Measurements from ENCODE around the gene ARHGAP26.

ARHGAP26 gene

GRCh38 chr5:143216211-143216610 lies 446.0 kb downstream of the ARHGAP26 start:
- DNase-seq (ENCODE audit: low spot score) = no peak

GRCh38 chr5:143217065-143217803 lies 447.1 kb downstream of the ARHGAP26 start:
- DNase-seq (ENCODE audit: low spot score) = peak; percentile 36
- ChIA-PET POLR2A (ENCODE audit: low non-redundant PET) (no interaction called here), CTCF (interaction anchor here (1.0 kb wide), 1 partner anchor 9 kb away, joined by 4 read pairs; no protein-coding TSS in a partner anchor)
- peak overlapping the region; percentile 27; the same call in 1 of the 2 replicates for H3K27ac ChIP-seq
- no peak for TF ChIP-seq CTCF (conservative IDR thresholded peaks at IDR 0.05; ENCODE audit: low read depth)

More at GRCh38 chr5:143216211-143216610, 446.0 kb downstream of the ARHGAP26 start:
- H3K27ac ChIP-seq = no peak overlapping the region
- POLR2A ChIA-PET (ENCODE audit: low non-redundant PET) = no interaction called here
- no peak for TF ChIP-seq CTCF (conservative IDR thresholded peaks at IDR 0.05; ENCODE audit: low read depth)
- CTCF ChIA-PET = interaction anchor here (0.6 to 1.1 kb wide), 2 partner anchors 13 to 84 kb away, joined by 3 read pairs; no protein-coding TSS in a partner anchor

DNA sequence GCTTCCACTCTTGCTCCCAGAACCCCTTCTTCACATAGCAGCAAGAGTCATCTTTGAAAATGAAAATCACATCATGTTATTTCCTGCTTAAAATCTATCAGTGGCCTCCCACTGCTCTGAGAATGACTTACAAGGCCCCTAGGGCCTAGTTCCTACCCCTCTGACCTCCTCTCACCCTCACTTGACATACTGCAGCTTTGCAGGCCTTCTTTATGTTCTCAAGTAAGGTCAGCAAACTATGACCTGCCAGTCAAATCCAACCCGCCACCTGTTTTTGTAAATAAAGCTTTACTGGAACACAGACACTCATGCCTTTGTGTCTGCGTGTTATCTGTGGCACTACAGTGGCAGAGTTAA lies 447.6 kb downstream of the ARHGAP26 start:
- H3K27ac ChIP-seq = peak overlapping the region; percentile 27; the same call in 1 of the 2 replicates
- ChIA-PET POLR2A (ENCODE audit: low non-redundant PET) (no interaction called here), CTCF (interaction anchor here (1.0 kb wide), 1 partner anchor 9 kb away, joined by 4 read pairs; no protein-coding TSS in a partner anchor)
- DNase-seq (ENCODE audit: low spot score) = no peak
- no peak for TF ChIP-seq CTCF (conservative IDR thresholded peaks at IDR 0.05; ENCODE audit: low read depth)

- no peak for TF ChIP-seq CTCF (conservative IDR thresholded peaks at IDR 0.05; ENCODE audit: low read depth)
- CTCF ChIA-PET = no interaction called here
- POLR2A ChIA-PET (ENCODE audit: low non-redundant PET) = no interaction called here
- no peak overlapping the region for H3K27ac ChIP-seq
- no peak for DNase-seq (ENCODE audit: low spot score)
Observed at GRCh38 chr5:143218517-143219170, 448.5 kb downstream of the ARHGAP26 start.

DNA sequence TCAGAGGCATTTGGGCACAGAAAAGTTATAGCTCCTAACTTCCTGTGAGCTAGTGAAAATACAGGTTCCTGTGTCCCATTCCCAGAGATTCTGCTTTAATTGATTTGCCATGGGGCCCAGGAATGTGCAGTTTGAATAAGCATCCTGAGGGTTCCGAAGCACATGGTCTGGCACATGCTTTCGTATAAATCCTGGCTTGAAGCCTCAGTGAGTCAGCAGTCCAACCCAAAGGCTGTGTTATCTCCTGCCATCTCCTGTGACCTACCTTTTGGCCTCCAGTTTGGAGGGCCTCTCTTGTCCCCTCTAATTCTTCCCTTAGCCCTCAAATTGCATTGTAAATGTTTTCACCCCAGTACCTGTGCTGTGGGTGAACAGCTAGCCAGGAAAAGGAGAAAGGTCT lies 449.5 kb downstream of the ARHGAP26 start:
- TF ChIP-seq CTCF (conservative IDR thresholded peaks at IDR 0.05; ENCODE audit: low read depth) = no peak
- no peak for DNase-seq (ENCODE audit: low spot score)
- no peak overlapping the region for H3K27ac ChIP-seq
- CTCF ChIA-PET = no interaction called here
- POLR2A ChIA-PET (ENCODE audit: low non-redundant PET) = no interaction called here

DNA sequence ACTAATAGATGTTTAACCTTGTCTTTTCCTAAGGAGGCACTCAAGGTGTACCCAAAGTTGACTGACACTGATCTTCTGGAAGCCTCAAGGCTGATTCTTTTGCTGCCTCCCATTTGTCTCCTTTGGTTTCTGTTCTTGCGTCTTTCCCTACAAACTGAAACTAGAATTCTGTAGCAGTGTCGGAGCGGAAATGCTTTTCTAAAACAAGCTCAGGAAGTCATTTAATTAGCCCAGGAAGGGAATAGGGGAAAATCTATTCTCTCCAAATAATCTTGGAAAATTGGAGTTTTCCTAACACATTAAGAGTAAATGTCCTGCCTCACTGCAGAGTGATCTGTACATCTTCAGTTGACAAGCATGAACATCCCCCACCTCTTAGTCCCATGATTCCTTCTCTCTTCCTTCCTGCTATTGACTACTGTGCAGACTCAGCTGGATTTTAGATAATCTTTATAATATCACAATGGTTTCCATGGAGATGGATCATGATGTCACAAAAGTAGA lies 450.6 kb downstream of the ARHGAP26 start:
- POLR2A ChIA-PET (ENCODE audit: low non-redundant PET) = no interaction called here
- no peak for TF ChIP-seq CTCF (conservative IDR thresholded peaks at IDR 0.05; ENCODE audit: low read depth)
- DNase-seq (ENCODE audit: low spot score) = no peak
- no peak overlapping the region for H3K27ac ChIP-seq
- CTCF ChIA-PET = interaction anchor here (0.6 to 1.0 kb wide), 5 partner anchors 13 to 1625 kb away, joined by 3 to 4 read pairs (median 3); no protein-coding TSS in a partner anchor
